H9 (cell line): ENCODE measurements around the gene SNRNP48. TPM values are rescaled to one million over a fixed set of nuclear protein-coding genes. Genes with fewer than 3 reads are reported as not detected.

Experiments
- DNase-seq: peaks from one replicate; pipeline ENCODE4 v3.0.0-alpha.2; 2017
- H2AFZ ChIP-seq: one replicate; pipeline ENCODE4 v1.6.1; 2013; ENCODE audit warnings: mild to moderate bottlenecking, low read length, control low read depth, moderate library complexity
- H2AK5ac ChIP-seq: 2 replicates; pipeline ENCODE4 v1.6.1; 2013; ENCODE audit warnings: low read length, control low read depth, mixed read lengths; ENCODE audit not compliant: insufficient read length
- H2BK120ac ChIP-seq: one replicate; pipeline ENCODE4 v1.6.1; 2013; ENCODE audit warnings: low read depth, mild to moderate bottlenecking, low read length, control low read depth, inconsistent platforms; ENCODE audit not compliant: poor library complexity, severe bottlenecking
- H2BK12ac ChIP-seq: 2 replicates; pipeline ENCODE4 v1.6.1; 2013; ENCODE audit warnings: low read length, control low read depth, mixed read lengths, low read depth; ENCODE audit not compliant: insufficient read length
- H2BK15ac ChIP-seq: 2 replicates; pipeline ENCODE4 v1.6.1; 2013; ENCODE audit warnings: low read depth, low read length, control low read depth
- H2BK20ac ChIP-seq: one replicate; pipeline ENCODE4 v1.6.1; 2013; ENCODE audit warnings: low read depth, mild to moderate bottlenecking, low read length, control low read depth, inconsistent platforms; ENCODE audit not compliant: poor library complexity, severe bottlenecking
- H2BK5ac ChIP-seq: 2 replicates; pipeline ENCODE4 v1.6.1; 2013; ENCODE audit warnings: low read length, control low read depth, mixed read lengths; ENCODE audit not compliant: insufficient read length
- H3K14ac ChIP-seq: 2 replicates; pipeline ENCODE4 v1.6.1; 2013; ENCODE audit warnings: low read length, control low read depth; ENCODE audit not compliant: insufficient read depth
- H3K18ac ChIP-seq: 2 replicates; pipeline ENCODE4 v1.6.1; 2013; ENCODE audit warnings: low read depth, mild to moderate bottlenecking, mixed read lengths, low read length, control low read depth; ENCODE audit not compliant: insufficient read length
- H3K23ac ChIP-seq: 2 replicates; pipeline ENCODE4 v1.6.1; 2013; ENCODE audit warnings: low read length, control low read depth, mixed read lengths, low read depth; ENCODE audit not compliant: insufficient read length
- H3K23me2 ChIP-seq: 2 replicates; pipeline ENCODE4 v1.6.1; 2013; ENCODE audit warnings: low read depth, mild to moderate bottlenecking, mixed read lengths, low read length, control low read depth; ENCODE audit not compliant: insufficient read length, poor library complexity, severe bottlenecking
- H3K27ac ChIP-seq: 2 replicates; pipeline ENCODE4 v1.5.1; 2013; ENCODE audit warnings: low read length, control low read depth, mixed read lengths, low read depth; ENCODE audit not compliant: insufficient read length
- H3K27me3 ChIP-seq: 2 replicates; pipeline ENCODE4 v1.6.1; 2013; ENCODE audit warnings: low read length, control low read depth, inconsistent platforms; ENCODE audit not compliant: insufficient read depth
- H3K4ac ChIP-seq: 2 replicates; pipeline ENCODE4 v1.6.1; 2013; ENCODE audit warnings: low read depth, mild to moderate bottlenecking, control low read depth, inconsistent platforms, low read length, moderate library complexity
- H3K4me1 ChIP-seq: 2 replicates; pipeline ENCODE4 v1.6.1; 2013; ENCODE audit warnings: low read length, control low read depth, inconsistent platforms; ENCODE audit not compliant: insufficient read depth
- H3K4me2 ChIP-seq: 2 replicates; pipeline ENCODE4 v1.6.1; 2013; ENCODE audit warnings: low read length, control low read depth, mixed read lengths; ENCODE audit not compliant: insufficient read length, insufficient read depth
- H3K56ac ChIP-seq: 2 replicates; pipeline ENCODE4 v1.6.1; 2013; ENCODE audit warnings: low read depth, mild to moderate bottlenecking, mixed read lengths, low read length, control low read depth; ENCODE audit not compliant: insufficient read length
- H3K79me1 ChIP-seq: 2 replicates; pipeline ENCODE4 v1.6.1; 2013; ENCODE audit warnings: low read depth, mild to moderate bottlenecking, moderate library complexity, low read length, control low read depth, inconsistent platforms; ENCODE audit not compliant: insufficient read depth, poor library complexity, severe bottlenecking
- H3K79me2 ChIP-seq: 2 replicates; pipeline ENCODE4 v1.6.1; 2013; ENCODE audit warnings: low read length, control low read depth, inconsistent platforms; ENCODE audit not compliant: insufficient read depth
- H3K9ac ChIP-seq: 2 replicates; pipeline ENCODE4 v1.6.1; 2013; ENCODE audit warnings: low read length, control low read depth, mixed read lengths; ENCODE audit not compliant: insufficient read length; ENCODE audit errors: extremely low read depth
- H3K9me3 ChIP-seq: one replicate; pipeline ENCODE4 v1.6.1; 2013; ENCODE audit warnings: low read depth, low read length, inconsistent platforms; ENCODE audit not compliant: control insufficient read depth
- H3T11ph ChIP-seq: one replicate; pipeline ENCODE4 v1.6.1; 2013; ENCODE audit warnings: mild to moderate bottlenecking, low read length, control low read depth, inconsistent platforms
- H4K20me1 ChIP-seq: one replicate; pipeline ENCODE4 v1.6.1; 2013; ENCODE audit not compliant: control insufficient read depth, insufficient read length, insufficient read depth
- H4K5ac ChIP-seq: 2 replicates; pipeline ENCODE4 v1.6.1; 2013; ENCODE audit warnings: low read depth, mild to moderate bottlenecking, mixed read lengths, low read length, control low read depth; ENCODE audit not compliant: insufficient read length
- H4K8ac ChIP-seq: replicated peaks from 2 replicates; pipeline ENCODE4 v1.6.1; 2013; ENCODE audit warnings: low read length, control low read depth, mixed read lengths, low read depth; ENCODE audit not compliant: insufficient read length
- H4K91ac ChIP-seq: 2 replicates; pipeline ENCODE4 v1.6.1; 2013; ENCODE audit warnings: low read depth, mild to moderate bottlenecking, moderate library complexity, mixed read lengths, low read length, control low read depth; ENCODE audit not compliant: insufficient read length
- H3K27ac Mint-ChIP-seq, 3 experiments: 2 replicates in 2 of 3; 3 replicates in 1 of 3; pipeline ENCODE4 v1.8.0; 2020 to 2021; ENCODE audit warnings: mixed read lengths in 3 of 3, mild to moderate bottlenecking in 1 of 3, moderate library complexity in 1 of 3
- H3K27me3 Mint-ChIP-seq: 2 replicates; pipeline ENCODE4 v1.8.0; 2021; ENCODE audit warnings: low read depth, mild to moderate bottlenecking, moderate library complexity, mixed read lengths
- H3K36me3 Mint-ChIP-seq, 3 experiments: 2 replicates in 2 of 3; 3 replicates in 1 of 3; pipeline ENCODE4 v1.8.0; 2020 to 2021; ENCODE audit warnings: low read depth in 3 of 3, mixed read lengths in 3 of 3; ENCODE audit not compliant: insufficient read depth in 1 of 3
- H3K4me1 Mint-ChIP-seq, 2 experiments: 2 replicates each; pipeline ENCODE4 v1.8.0; 2020; ENCODE audit warnings: mixed read lengths in 2 of 2
- H3K4me3 Mint-ChIP-seq, 2 experiments: 2 replicates in 1 of 2; 3 replicates in 1 of 2; pipeline ENCODE4 v1.8.0; 2020 to 2021; ENCODE audit warnings: mild to moderate bottlenecking in 2 of 2, mixed read lengths in 2 of 2, moderate library complexity in 1 of 2
- H3K9me3 Mint-ChIP-seq, 2 experiments: 2 replicates in 1 of 2; 3 replicates in 1 of 2; pipeline ENCODE4 v1.8.0; 2020; ENCODE audit warnings: mild to moderate bottlenecking in 2 of 2, mixed read lengths in 2 of 2, moderate library complexity in 1 of 2
- CTCF ChIP-seq: fragments of 200-600 bp; sonication (generic); conservative IDR thresholded peaks from 3 replicates; pipeline ENCODE4 v1.8.0; 2021; ENCODE audit warnings: antibody characterized with exemption, mild to moderate bottlenecking
- WGBS: extraction: QIAGEN DNeasy Blood & Tissue Kit; methylation state at CpG from one replicate; pipeline ENCODE4 v1.1.7; 2013; ENCODE audit warnings: missing lambda C conversion rate, low lambda C conversion rate, mixed read lengths; ENCODE audit not compliant: insufficient read length; ENCODE audit errors: extremely low coverage; 5-methylcytosine and 5-hydroxymethylcytosine counted together
- total RNA-seq: library from RNA; stranded (reverse); gene quantifications from 2 replicates; pipeline ENCODE4 v1.2.1, GENCODE V29; 2021

The SNRNP48 gene
- total RNA-seq, 1 experiment from 2014 or later, result 16.9 TPM

GRCh38 chr6:7574500-7574899 lies 15.5 kb upstream of the SNRNP48 start:
- Histone ChIP-seq H3K14ac (no peak overlapping the region), H3K56ac (no peak overlapping the region), H4K5ac (no peak overlapping the region), H2AFZ (no peak overlapping the region), H3T11ph (no peak overlapping the region), H3K27ac (no peak overlapping the region), H3K23ac (no peak overlapping the region), H2BK120ac (no peak overlapping the region), H3K79me2 (no peaks in the 10 kb centered on the region), H2BK5ac (no peak overlapping the region), H3K18ac (no peak overlapping the region), H3K27me3 (no peaks in the 10 kb centered on the region), H2AK5ac (no peak overlapping the region), H3K23me2 (no peaks in the 10 kb centered on the region), H4K91ac (no peak overlapping the region), H3K4ac (no peak overlapping the region), H3K9me3 (no peaks in the 10 kb centered on the region), H4K8ac (no peak overlapping the region), H3K9ac (no peak overlapping the region), H3K79me1 (no peaks in the 10 kb centered on the region), H2BK12ac (no peak overlapping the region), H4K20me1 (no peaks in the 10 kb centered on the region), H2BK20ac (no peak overlapping the region), H2BK15ac (no peak overlapping the region), H3K4me1 (no peaks in the 10 kb centered on the region), H3K4me2 (no peak overlapping the region)
- no CpG with 5 or more reads among the region's 2 CpGs for WGBS
- DNase-seq, result no peak
- H3K4me3 Mint-ChIP-seq, result no peak overlapping the region
- no peak for TF ChIP-seq CTCF
- H3K27ac Mint-ChIP-seq, result no peak overlapping the region
- peaks cover 21 to 77% (median 54%) of the 10 kb centered on the region in 3 experiments; a peak in 6 of 7 replicates for H3K36me3 Mint-ChIP-seq
- no peaks in the 10 kb centered on the region for H3K27me3 Mint-ChIP-seq
- H3K4me1 Mint-ChIP-seq, result no peaks in the 10 kb centered on the region
- no peaks in the 10 kb centered on the region for H3K9me3 Mint-ChIP-seq
